Measurements from ENCODE around the gene SCN3B.

DNA sequence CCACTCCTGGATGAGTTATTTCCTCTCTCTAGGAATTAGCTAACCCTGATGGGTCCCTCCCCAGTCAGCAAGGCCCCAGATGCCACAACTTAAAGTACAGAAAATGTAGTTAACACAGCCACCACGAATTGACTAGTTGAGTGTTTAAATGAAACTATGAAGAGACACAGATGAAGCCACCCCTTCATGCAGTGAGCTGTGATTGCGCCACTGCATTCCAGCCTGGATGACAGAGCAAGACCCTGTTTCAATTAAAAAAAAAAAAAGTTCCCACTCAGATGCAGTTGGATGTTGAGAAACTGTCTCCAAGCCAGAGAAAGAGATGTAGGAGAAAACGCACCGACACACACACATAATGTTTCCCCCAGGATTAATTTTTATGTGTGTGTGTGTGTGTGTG lies 53.3 kb downstream of the SCN3B start:
- TF ChIP-seq, protein P1, sequence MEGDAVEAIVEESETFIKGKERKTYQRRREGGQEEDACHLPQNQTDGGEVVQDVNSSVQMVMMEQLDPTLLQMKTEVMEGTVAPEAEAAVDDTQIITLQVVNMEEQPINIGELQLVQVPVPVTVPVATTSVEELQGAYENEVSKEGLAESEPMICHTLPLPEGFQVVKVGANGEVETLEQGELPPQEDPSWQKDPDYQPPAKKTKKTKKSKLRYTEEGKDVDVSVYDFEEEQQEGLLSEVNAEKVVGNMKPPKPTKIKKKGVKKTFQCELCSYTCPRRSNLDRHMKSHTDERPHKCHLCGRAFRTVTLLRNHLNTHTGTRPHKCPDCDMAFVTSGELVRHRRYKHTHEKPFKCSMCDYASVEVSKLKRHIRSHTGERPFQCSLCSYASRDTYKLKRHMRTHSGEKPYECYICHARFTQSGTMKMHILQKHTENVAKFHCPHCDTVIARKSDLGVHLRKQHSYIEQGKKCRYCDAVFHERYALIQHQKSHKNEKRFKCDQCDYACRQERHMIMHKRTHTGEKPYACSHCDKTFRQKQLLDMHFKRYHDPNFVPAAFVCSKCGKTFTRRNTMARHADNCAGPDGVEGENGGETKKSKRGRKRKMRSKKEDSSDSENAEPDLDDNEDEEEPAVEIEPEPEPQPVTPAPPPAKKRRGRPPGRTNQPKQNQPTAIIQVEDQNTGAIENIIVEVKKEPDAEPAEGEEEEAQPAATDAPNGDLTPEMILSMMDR (IDR thresholded peaks at IDR 0.05), result no peak
- no peak for TF ChIP-seq POLR2A (IDR thresholded peaks at IDR 0.05)

Measured in testis (tissue), 2 donors.